Adrenal gland (tissue), 12 donors: Measurements from ENCODE around the gene VWA8. TPM values are rescaled to one million over a fixed set of nuclear protein-coding genes. Genes with fewer than 3 reads are reported as not detected.

Experiments
- microRNA-seq, 3 donors: library from miRNA; unstranded; fragments of <30 nt; microRNA quantifications; one replicate each; pipeline ENCODE4, GENCODE V29; 2017 to 2020
- polyA plus RNA-seq, 3 donors: library from polyadenylated mRNA; stranded (reverse); fragments of 200-250 nt in 2 of 3; fragments of 350-450 nt in 1 of 3; fragmentation: Illumina TruSeq in 1 of 3; extraction: RNeasy Lipid Tissue Mini Kit (QIAGEN cat#74804) in 1 of 3; gene quantifications; one replicate each; pipeline ENCODE4 v1.2.3, GENCODE V29; 2013 to 2014
- small RNA-seq, 2 donors: library from RNA; depleted of rRNA; stranded (forward); fragments of <200 nt; gene quantifications; one replicate each; pipeline ENCODE3, GENCODE V24; 2016
- total RNA-seq, 9 donors: library from RNA; depleted of rRNA in 4 of 9; stranded (reverse); fragments of >200 nt in 4 of 9; fragments of 120-200 nt in 1 of 9; fragmentation: NEBNext Ultra II Directional in 1 of 9; extraction: Animal tissue kit (Norgen Biotek cat#: 25700) in 1 of 9; gene quantifications; one replicate each; pipeline versions ENCODE4 v1.1.0 to v1.2.4, GENCODE V29; 2013 to 2023
- donor health status: healthy with polysubstance abuse.
- donor health status: Bipolar disorder and iron deficiency.
- donor health status: DM: yes; HTN: yes; CAD: no.
- donor health status: DM: no; HTN: no; CAD: no.
- donor health status: DM: no; HTN: no; CAD: no.
- donor health status: DM: yes; HTN: yes; CAD: no.

Gene VWA8
- total and polyA plus RNA-seq, 12 donors = 8.1 to 45.4 (median 31.4) TPM

Small RNAs within 50 kb of the gene (microRNA-seq; reads per million reads assigned to microRNA genes)
- 0 to 0.57 (median 0) reads per million in 3 donors for gene MIR5006

Small RNAs within 50 kb of the gene (small RNA-seq; reads per million reads assigned to genes)
- gene RN7SL515P (0 reads per million in 2 donors), gene RNU6-74P (0 reads per million in 2 donors), gene RPS28P8 (0 reads per million in 2 donors)

Other genes starting within 250 kb of the VWA8 start
- gene DGKH, start 87.5 kb upstream of the VWA8 start, total RNA-seq = 1 to 10 TPM; 1.1 to 7.1 (median 4.7) TPM
- 1 to 10 TPM in 1 of 3 donors, under 1 TPM in 2; 0.81 to 1.2 (median 0.88) TPM for gene DGKH, start 87.5 kb upstream of the VWA8 start, polyA plus RNA-seq